Upper lobe of left lung (tissue), 6 donors: ENCODE measurements around the gene CDIPT. TPM values are rescaled to one million over a fixed set of nuclear protein-coding genes. Genes with fewer than 3 reads are reported as not detected.

Experiments used
- ATAC-seq, 2 donors: fragments of 200-7000 bp; cut with Tn5 transposase; one replicate each; pipeline ENCODE4 v1.9.1; 2022; ENCODE audit warnings: mild to moderate bottlenecking in 2 of 2, moderate library complexity in 2 of 2; ENCODE audit not compliant: low FRiP score in 2 of 2
- DNase-seq, 2 donors: peaks; one replicate each; pipeline ENCODE4 v3.0.0-alpha.2; 2019 to 2020
- H3K27ac ChIP-seq, 4 donors: fragments of 200-600 bp; sonication (generic); one replicate each; pipeline ENCODE4 v1.5.1; 2016 to 2019
- H3K27me3 ChIP-seq, 4 donors: fragments of 200-600 bp; sonication (generic); one replicate each; pipeline ENCODE4 v1.5.1; 2017 to 2019
- H3K36me3 ChIP-seq, 4 donors: fragments of 200-600 bp; sonication (generic); one replicate each; pipeline ENCODE4 v1.5.1; 2016 to 2019
- H3K4me1 ChIP-seq, 4 donors: fragments of 200-600 bp; sonication (generic); one replicate each; pipeline ENCODE4 v1.5.1; 2018 to 2019
- H3K4me3 ChIP-seq, 4 donors: fragments of 200-600 bp; sonication (generic); one replicate each; pipeline ENCODE4 v1.5.1; 2017 to 2019; ENCODE audit warnings: mild to moderate bottlenecking in 2 of 4, moderate library complexity in 1 of 4
- H3K9me3 ChIP-seq, 4 donors: fragments of 200-600 bp; sonication (generic); one replicate each; pipeline ENCODE4 v1.5.1; 2018 to 2019
- EP300 ChIP-seq, 4 donors: sonication (generic); formaldehyde crosslinking; IDR thresholded peaks; one replicate each; pipeline ENCODE4 v1.5.1; 2017; ENCODE audit warnings: antibody characterized with exemption in 4 of 4, control low read depth in 2 of 4
- POLR2A ChIP-seq, 4 donors: fragments of 450-650 bp; IDR thresholded peaks; one replicate each; pipeline ENCODE4 v1.5.1; 2016 to 2017; ENCODE audit warnings: antibody characterized with exemption in 4 of 4, mild to moderate bottlenecking in 2 of 4
- POLR2AphosphoS5 ChIP-seq, 2 donors: sonication (generic); formaldehyde crosslinking; IDR thresholded peaks; one replicate each; pipeline ENCODE4 v1.5.1; 2017; ENCODE audit warnings: antibody characterized with exemption in 2 of 2
- WGBS, 2 donors: methylation state at CpG; one replicate each; pipeline ENCODE4 v1.1.5; 2017 to 2018; 5-methylcytosine and 5-hydroxymethylcytosine counted together
- small RNA-seq, 4 donors: library from RNA; depleted of rRNA; stranded (forward); fragments of <200 nt; gene quantifications; one replicate each; pipeline ENCODE3, GENCODE V24; 2016
- total RNA-seq, 6 donors: library from RNA; depleted of rRNA in 4 of 6; stranded (reverse); fragments of >200 nt in 4 of 6; gene quantifications; one replicate each; pipeline versions ENCODE4 v1.1.0 to v1.2.1, GENCODE V29; 2016 to 2021
- TF ChIP-seq, protein P1 (sequence below), 6 experiments: fragments of 450-650 bp in 4 of 6; fragments of 200-600 bp in 2 of 6; sonication (generic) in 2 of 6; IDR thresholded peaks; one replicate each; pipeline ENCODE4 v1.5.1; 2016 to 2019; ENCODE audit warnings: antibody characterized with exemption in 6 of 6
- donor health status: DM: no; HTN: no; CAD: no; lungs with moderate emphysema.
- donor health status: DM: no; HTN: yes; CAD: no; lungs with severe emphysema.

Gene CDIPT
- total RNA-seq, 6 donors from 2014 or later: 60.3 to 119 (median 94.4) TPM

DNA sequence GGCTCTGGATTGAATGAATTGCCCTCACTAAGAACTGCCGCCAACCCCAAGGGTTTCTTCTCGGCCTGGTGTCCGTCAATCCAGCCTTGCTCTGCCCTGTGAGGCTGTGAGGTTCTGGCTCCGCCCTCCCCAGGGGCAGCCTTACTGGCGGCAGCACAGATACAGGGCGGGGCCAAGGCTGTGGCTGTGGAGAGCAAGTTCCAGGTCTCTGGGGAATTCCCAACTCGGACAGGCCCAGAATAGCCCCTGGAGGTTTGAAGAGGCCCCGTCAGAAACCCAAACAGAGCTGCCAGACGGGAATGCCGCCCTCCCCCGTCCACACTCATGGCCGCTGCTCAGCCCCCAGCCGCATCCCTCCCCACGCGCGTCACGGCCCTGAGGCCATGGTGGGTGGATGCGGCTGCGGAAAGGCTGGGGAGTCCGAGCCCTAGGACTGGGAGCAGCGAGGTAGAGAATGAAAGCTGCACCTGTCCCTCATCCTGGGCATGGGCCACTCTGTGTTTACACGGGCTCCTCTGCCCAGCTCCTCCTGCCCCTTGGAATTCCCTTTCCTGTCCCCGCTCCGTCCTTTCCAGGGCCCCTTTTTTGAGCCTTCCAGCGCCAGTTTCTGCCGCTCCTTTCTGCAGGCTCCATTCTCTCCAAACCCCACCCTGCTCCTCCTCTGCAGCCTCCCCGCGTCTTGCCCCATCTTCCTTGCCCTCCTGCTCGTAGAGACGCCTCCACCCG lies 51.7 kb downstream of the CDIPT start:
- TF ChIP-seq POLR2A (IDR thresholded peaks at IDR 0.05) (peak in 2 of 4 donors; percentile 51 to 65), POLR2AphosphoS5 (IDR thresholded peaks at IDR 0.05) (peak; percentile 59 to 67), EP300 (IDR thresholded peaks at IDR 0.05) (no peak)
- no peaks in the 10 kb centered on the region for H3K9me3 ChIP-seq
- peaks cover 0 to 5% (median 0%) of the 10 kb centered on the region in 4 donors for H3K27me3 ChIP-seq
- DNase-seq (peak; percentile 92 to 99), ATAC-seq (peak; percentile 76 to 89)
- H3K27ac ChIP-seq: peak overlapping the region; percentile 79 to 94 (median 88)
- H3K4me1 ChIP-seq: peaks cover 54 to 78% (median 66%) of the 10 kb centered on the region in 4 donors
- H3K4me3 ChIP-seq: peak overlapping the region; percentile 31 to 61 (median 54)
- 0 to 1% methylated on average over 14 to 27 of the region's 31 CpGs for WGBS, 2 donors
- H3K36me3 ChIP-seq: peaks cover 2 to 21% (median 17%) of the 10 kb centered on the region in 4 donors

DNA sequence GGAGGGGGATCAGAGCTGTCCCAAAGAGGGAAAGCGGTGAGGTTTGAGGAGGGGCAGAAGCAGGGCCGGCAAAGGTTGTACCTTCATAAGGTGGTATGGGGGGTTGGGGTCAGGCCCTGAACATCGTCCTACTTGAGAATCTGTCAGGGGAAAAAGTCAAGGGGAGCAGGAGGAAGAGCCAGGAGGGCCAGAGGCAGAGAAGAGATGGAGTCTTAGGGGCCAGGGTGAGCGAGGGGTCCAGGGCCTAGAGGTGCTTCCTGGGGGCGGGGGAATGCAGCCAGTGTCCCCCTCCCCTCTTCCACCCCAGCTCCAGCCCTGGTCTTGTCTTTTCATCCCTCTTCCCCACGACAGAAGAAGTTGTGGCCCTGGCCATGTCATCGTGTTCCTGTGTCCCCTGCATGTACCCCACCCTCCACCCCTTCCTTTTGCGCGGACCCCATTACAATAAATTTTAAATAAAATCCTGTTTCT lies 52.3 kb downstream of the CDIPT start:
- H3K27ac ChIP-seq: peak overlapping the region; percentile 79 to 94 (median 88)
- no peak for ATAC-seq
- peaks cover 0 to 5% (median 0%) of the 10 kb centered on the region in 4 donors for H3K27me3 ChIP-seq
- peak overlapping the region in 3 of 4 donors; percentile 51 to 61 (median 57) for H3K4me3 ChIP-seq
- WGBS, 2 donors: 33 to 35% methylated on average over 9 of the region's 9 CpGs
- no peaks in the 10 kb centered on the region for H3K9me3 ChIP-seq
- peaks cover 54 to 78% (median 66%) of the 10 kb centered on the region in 4 donors for H3K4me1 ChIP-seq
- no peak for TF ChIP-seq POLR2AphosphoS5 (IDR thresholded peaks at IDR 0.05)
- TF ChIP-seq, protein P1, sequence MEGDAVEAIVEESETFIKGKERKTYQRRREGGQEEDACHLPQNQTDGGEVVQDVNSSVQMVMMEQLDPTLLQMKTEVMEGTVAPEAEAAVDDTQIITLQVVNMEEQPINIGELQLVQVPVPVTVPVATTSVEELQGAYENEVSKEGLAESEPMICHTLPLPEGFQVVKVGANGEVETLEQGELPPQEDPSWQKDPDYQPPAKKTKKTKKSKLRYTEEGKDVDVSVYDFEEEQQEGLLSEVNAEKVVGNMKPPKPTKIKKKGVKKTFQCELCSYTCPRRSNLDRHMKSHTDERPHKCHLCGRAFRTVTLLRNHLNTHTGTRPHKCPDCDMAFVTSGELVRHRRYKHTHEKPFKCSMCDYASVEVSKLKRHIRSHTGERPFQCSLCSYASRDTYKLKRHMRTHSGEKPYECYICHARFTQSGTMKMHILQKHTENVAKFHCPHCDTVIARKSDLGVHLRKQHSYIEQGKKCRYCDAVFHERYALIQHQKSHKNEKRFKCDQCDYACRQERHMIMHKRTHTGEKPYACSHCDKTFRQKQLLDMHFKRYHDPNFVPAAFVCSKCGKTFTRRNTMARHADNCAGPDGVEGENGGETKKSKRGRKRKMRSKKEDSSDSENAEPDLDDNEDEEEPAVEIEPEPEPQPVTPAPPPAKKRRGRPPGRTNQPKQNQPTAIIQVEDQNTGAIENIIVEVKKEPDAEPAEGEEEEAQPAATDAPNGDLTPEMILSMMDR (IDR thresholded peaks at IDR 0.05): no peak
- no peak for DNase-seq
- peaks cover 2 to 21% (median 17%) of the 10 kb centered on the region in 4 donors for H3K36me3 ChIP-seq

DNA sequence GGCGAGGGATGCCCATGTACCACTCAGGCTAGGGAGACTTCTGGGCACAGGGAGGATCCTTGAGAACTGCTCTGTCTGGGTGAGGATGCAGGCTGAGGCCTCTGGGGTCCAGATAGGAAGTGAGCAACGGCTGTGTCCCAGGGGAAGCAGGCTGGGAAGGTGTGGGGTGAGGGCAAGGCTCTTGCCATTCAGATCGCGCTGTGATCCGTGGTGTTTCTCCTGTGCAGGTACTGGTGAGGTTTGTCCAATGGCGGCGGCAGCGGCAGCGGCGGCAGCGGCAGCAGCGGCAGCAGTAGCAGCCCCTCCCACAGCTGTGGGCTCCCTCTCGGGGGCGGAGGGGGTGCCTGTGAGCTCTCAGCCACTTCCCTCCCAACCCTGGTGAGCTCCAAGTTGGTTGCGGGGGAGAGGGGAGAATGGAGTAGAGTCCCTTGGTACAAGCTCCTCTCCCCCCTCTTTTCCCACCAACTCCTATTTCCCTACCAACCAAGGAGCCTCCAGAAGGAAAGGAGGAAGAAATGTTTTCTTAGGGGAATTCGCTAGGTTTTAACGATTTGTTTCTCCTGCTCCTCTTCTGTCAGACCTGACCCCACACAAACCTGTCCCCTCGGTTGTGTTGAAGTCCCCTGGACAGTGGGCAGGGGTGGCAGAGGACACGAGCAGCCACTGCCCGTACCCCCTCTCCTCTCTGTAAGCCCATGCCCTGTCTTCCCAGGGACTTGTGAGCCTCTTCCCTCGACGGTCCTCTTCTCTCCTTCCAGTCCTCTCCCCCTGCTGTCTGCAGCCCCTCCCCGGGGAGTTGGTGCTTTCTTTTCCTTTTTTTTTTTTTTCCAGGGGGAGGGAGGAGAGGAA lies 53.0 kb downstream of the CDIPT start:
- 36 to 62% methylated on average over 21 to 23 of the region's 23 CpGs for WGBS, 2 donors

DNA sequence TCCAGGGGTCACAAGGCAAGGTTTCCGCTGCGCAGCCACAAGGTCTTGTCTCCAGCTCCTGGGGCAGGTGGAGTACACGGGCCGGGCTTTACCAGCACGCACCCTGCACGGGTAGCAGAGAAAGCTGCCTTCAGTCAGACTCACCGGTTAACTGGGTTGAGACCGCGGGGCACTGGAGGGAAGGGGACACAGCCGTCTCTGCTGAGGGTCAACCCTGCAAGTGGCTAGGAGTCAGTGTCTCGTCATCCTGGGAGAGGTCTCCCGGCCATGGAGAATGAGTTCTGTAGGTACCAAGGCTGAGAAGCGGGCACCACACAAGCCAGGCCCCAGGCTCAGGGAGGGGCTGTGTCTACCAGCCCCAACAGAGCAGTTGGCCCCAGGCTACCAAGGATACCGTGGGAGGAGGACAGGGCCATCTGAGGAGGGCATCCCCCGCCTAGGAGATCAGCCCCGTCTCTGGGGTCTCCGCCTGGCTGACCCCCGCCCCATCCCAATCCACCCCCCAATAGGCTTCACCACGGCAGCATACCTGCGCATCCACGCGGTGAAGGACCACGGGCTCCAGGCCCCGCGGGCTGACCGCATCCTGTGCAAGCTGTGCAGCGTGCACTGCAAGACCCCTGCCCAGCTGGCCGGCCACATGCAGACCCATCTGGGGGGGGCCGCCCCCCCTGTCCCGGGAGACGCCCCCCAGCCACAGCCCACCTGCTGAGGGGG lies 53.8 kb downstream of the CDIPT start:
- peak overlapping the region; percentile 86 to 94 (median 92) for H3K27ac ChIP-seq
- DNase-seq (peak in 1 of 2 donors; percentile 86), ATAC-seq (no peak)
- peak overlapping the region in 2 of 4 donors; percentile 4 to 74 for H3K4me3 ChIP-seq
- peaks cover 2 to 21% (median 17%) of the 10 kb centered on the region in 4 donors for H3K36me3 ChIP-seq
- H3K9me3 ChIP-seq: no peaks in the 10 kb centered on the region
- 76 to 77% methylated on average over 12 to 23 of the region's 31 CpGs for WGBS, 2 donors
- peaks cover 0 to 5% (median 0%) of the 10 kb centered on the region in 4 donors for H3K27me3 ChIP-seq
- peaks cover 52 to 74% (median 62%) of the 10 kb centered on the region in 4 donors for H3K4me1 ChIP-seq
- TF ChIP-seq POLR2A (IDR thresholded peaks at IDR 0.05) (no peak), POLR2AphosphoS5 (IDR thresholded peaks at IDR 0.05) (no peak), EP300 (IDR thresholded peaks at IDR 0.05) (no peak)
- TF ChIP-seq, protein P1 (IDR thresholded peaks at IDR 0.05): no peak

More for the DNA sequence above, 53.0 kb downstream of the CDIPT start:
- Histone ChIP-seq H3K27me3 (peaks cover 0 to 5% (median 0%) of the 10 kb centered on the region in 4 donors), H3K9me3 (no peaks in the 10 kb centered on the region), H3K4me3 (peak overlapping the region in 2 of 4 donors; percentile 4 to 74), H3K27ac (peak overlapping the region; percentile 79 to 94 (median 88)), H3K36me3 (peaks cover 2 to 21% (median 17%) of the 10 kb centered on the region in 4 donors), H3K4me1 (peaks cover 50 to 74% (median 62%) of the 10 kb centered on the region in 4 donors)
- TF ChIP-seq EP300 (IDR thresholded peaks at IDR 0.05): no peak
- TF ChIP-seq, protein P1 (IDR thresholded peaks at IDR 0.05): no peak
- TF ChIP-seq POLR2AphosphoS5 (IDR thresholded peaks at IDR 0.05): no peak
- TF ChIP-seq POLR2A (IDR thresholded peaks at IDR 0.05): no peak
- DNase-seq: peak in 1 of 2 donors; percentile 86
- no peak for ATAC-seq

Small RNA genes within 50 kb of the gene (small RNA-seq; reads per million reads assigned to genes)
- gene AC009133.6 (0 reads per million in 4 donors), gene AC120114.4 (0 reads per million in 4 donors)

Other genes with a start within 250 kb of the CDIPT start
- 100 to 1,000 TPM in 1 of 6 donors, 10 to 100 TPM in 5; 16.8 to 112 (median 39.7) TPM for gene SPN, start 200.0 kb downstream of the CDIPT start, total RNA-seq
- gene QPRT, start 184.0 kb downstream of the CDIPT start, total RNA-seq: 10 to 100 TPM in 3 of 6 donors, 1 to 10 TPM in 3; 4.8 to 17.8 (median 9.8) TPM
- 10 to 100 TPM in 3 of 6 donors, 1 to 10 TPM in 3; 2.4 to 17.3 (median 7.5) TPM for gene C16orf54, start 117.2 kb downstream of the CDIPT start, total RNA-seq
- gene ZG16, start 85.0 kb downstream of the CDIPT start, total RNA-seq: under 1 TPM in 1 of 6 donors, not detected in 5; 0.11 TPM
- 10 to 100 TPM in 5 of 6 donors, 1 to 10 TPM in 1; 9.1 to 43.5 (median 26.6) TPM for gene KIF22, start 72.5 kb downstream of the CDIPT start, total RNA-seq
- 100 to 1,000 TPM in 5 of 6 donors, 10 to 100 TPM in 1; 83.7 to 232 (median 165) TPM for gene MAZ, start 56.7 kb downstream of the CDIPT start, total RNA-seq
- gene PRRT2, start 51.0 kb downstream of the CDIPT start, total RNA-seq: 10 to 100 TPM in 2 of 6 donors, 1 to 10 TPM in 4; 1.4 to 13.6 (median 2.5) TPM
- gene PAGR1, start 47.1 kb downstream of the CDIPT start, total RNA-seq: 10 to 100 TPM; 22.6 to 49.5 (median 34.6) TPM
- gene MVP, start 42.8 kb downstream of the CDIPT start, total RNA-seq: 100 to 1,000 TPM; 260 to 411 (median 312) TPM
- gene SEZ6L2, start 36.3 kb upstream of the CDIPT start, total RNA-seq: 10 to 100 TPM in 3 of 6 donors, 1 to 10 TPM in 3; 4.2 to 13.5 (median 8.2) TPM
- gene ASPHD1, start 37.3 kb upstream of the CDIPT start, total RNA-seq: 1 to 10 TPM in 4 of 6 donors, under 1 TPM in 1, not detected in 1; 0.78 to 4.2 (median 2.4) TPM
- 10 to 100 TPM; 15.5 to 71.2 (median 24.4) TPM for gene KCTD13, start 63.0 kb upstream of the CDIPT start, total RNA-seq
- gene TMEM219, start 98.9 kb upstream of the CDIPT start, total RNA-seq: 100 to 1,000 TPM in 5 of 6 donors, 10 to 100 TPM in 1; 95.4 to 187 (median 139) TPM
- 100 to 1,000 TPM in 2 of 6 donors, 10 to 100 TPM in 4; 70.2 to 195 (median 81.5) TPM for gene TAOK2, start 110.6 kb upstream of the CDIPT start, total RNA-seq
- gene HIRIP3, start 132.4 kb upstream of the CDIPT start, total RNA-seq: 10 to 100 TPM; 11.5 to 28.2 (median 25.0) TPM
- 10 to 100 TPM; 29.5 to 82.8 (median 55.7) TPM for gene INO80E, start 133.0 kb upstream of the CDIPT start, total RNA-seq
- gene DOC2A, start 147.8 kb upstream of the CDIPT start, total RNA-seq: 10 to 100 TPM in 1 of 6 donors, 1 to 10 TPM in 5; 1.2 to 11.0 (median 6.5) TPM
- gene C16orf92, start 160.0 kb upstream of the CDIPT start, total RNA-seq: not detected
- gene TLCD3B, start 168.0 kb upstream of the CDIPT start, total RNA-seq: under 1 TPM in 1 of 6 donors, not detected in 5; 0.14 TPM
- gene ALDOA, start 202.5 kb upstream of the CDIPT start, total RNA-seq: 100 to 1,000 TPM; 303 to 964 (median 731) TPM
- 10 to 100 TPM; 44.4 to 99.4 (median 80.0) TPM for gene PPP4C, start 212.8 kb upstream of the CDIPT start, total RNA-seq
- 1 to 10 TPM in 5 of 6 donors, under 1 TPM in 1; 0.69 to 9.4 (median 1.4) TPM for gene TBX6, start 228.7 kb upstream of the CDIPT start, total RNA-seq
- 100 to 1,000 TPM in 4 of 6 donors, 10 to 100 TPM in 2; 81.5 to 228 (median 116) TPM for gene YPEL3, start 233.0 kb upstream of the CDIPT start, total RNA-seq